NCI-H82 treated with DMSO at 0.1 percent for 48 hours (cell line): Measurements from ENCODE around the gene EYA3.

Experiments
- DNase-seq: peaks from one replicate; lab custom pipeline; 2025; ENCODE audit not compliant: unreplicated experiment; lab: John Stamatoyannopoulos, UW

The EYA3 gene

GRCh38 chr1:27941671-27942540 is 146.5 kb downstream of the EYA3 start:
- DNase-seq, result no peak

GRCh38 chr1:27940870-27941560 is 147.4 kb downstream of the EYA3 start:
- no peak for DNase-seq

- peak; percentile 24 for DNase-seq
Measured at GRCh38 chr1:27940297-27940696, 148.1 kb downstream of the EYA3 start.

GRCh38 chr1:27938488-27938887 is 149.9 kb downstream of the EYA3 start:
- no peak for DNase-seq

GRCh38 chr1:27937524-27937836 is 150.9 kb downstream of the EYA3 start:
- DNase-seq, result no peak

- no peak for DNase-seq
Measured at GRCh38 chr1:27936370-27936769, 152.0 kb downstream of the EYA3 start.

- DNase-seq, result no peak
Measured at GRCh38 chr1:27935721-27936120, 152.7 kb downstream of the EYA3 start.

GRCh38 chr1:27934818-27935549 is 153.4 kb downstream of the EYA3 start, which contains the start of gene SMPDL3B:
TSS of gene SMPDL3B (plus strand) at chr1:27935000. CDS start at chr1:27935184, 184 bp downstream.
- peak; percentile 22 for DNase-seq

- DNase-seq, result no peak
Measured at GRCh38 chr1:27931759-27932158, 156.7 kb downstream of the EYA3 start.

GRCh38 chr1:27931184-27931583 is 157.2 kb downstream of the EYA3 start:
- no peak for DNase-seq

- no peak for DNase-seq
Measured at GRCh38 chr1:27928216-27928954, 160.0 kb downstream of the EYA3 start.

GRCh38 chr1:27922272-27922671 is 166.1 kb downstream of the EYA3 start:
- DNase-seq, result no peak
